H1 (cell line): ENCODE measurements around the gene MIOX. TPM values are rescaled to one million over a fixed set of nuclear protein-coding genes. Genes with fewer than 3 reads are reported as not detected.

ENCODE experiments used
- CTCF ChIA-PET: fragments of 300-600 bp; sonication (Branson Sonifier 250); formaldehyde crosslinking; loops from one replicate; lab custom pipeline; 2021; ENCODE audit not compliant: partially characterized antibody; lab: Charles Lee
- POLR2A ChIA-PET: fragments of 300-600 bp; sonication (Branson Sonifier 250); formaldehyde crosslinking; loops from one replicate; lab custom pipeline; 2021; ENCODE audit warnings: inconsistent platforms; ENCODE audit not compliant: partially characterized antibody; lab: Charles Lee
- DNase-seq, 2 experiments: peaks; one replicate each; pipeline versions ENCODE4 v3.0.0 to v3.0.0-alpha.2; 2010 to 2022; ENCODE audit warnings: low spot score in 2 of 2, low read depth in 1 of 2, mixed read lengths in 1 of 2
- FAIRE-seq: peaks from 2 replicates; lab custom pipeline; 2011; peaks lifted over from hg19 to GRCh38; lab: Jason Lieb, UNC
- H2AFZ ChIP-seq: 2 replicates; pipeline ENCODE4 v1.8.1; 2012; ENCODE audit warnings: low read length, inconsistent platforms
- H2AK5ac ChIP-seq: 2 replicates; pipeline ENCODE4 v1.6.1; 2013; ENCODE audit warnings: low read depth, low read length
- H2BK120ac ChIP-seq: replicated peaks from 2 replicates; pipeline ENCODE3; 2013; ENCODE audit warnings: low read depth, low read length, inconsistent platforms
- H2BK12ac ChIP-seq: 2 replicates; pipeline ENCODE4 v1.6.1; 2013; ENCODE audit warnings: low read depth, low read length
- H2BK15ac ChIP-seq: 2 replicates; pipeline ENCODE4 v1.6.1; 2013; ENCODE audit warnings: low read length
- H2BK20ac ChIP-seq: 2 replicates; pipeline ENCODE4 v1.6.1; 2013; ENCODE audit warnings: low read length
- H2BK5ac ChIP-seq: 2 replicates; pipeline ENCODE4 v1.6.1; 2013; ENCODE audit warnings: low read depth, low read length
- H3K14ac ChIP-seq: 2 replicates; pipeline ENCODE4 v1.6.1; 2013; ENCODE audit warnings: inconsistent platforms; ENCODE audit not compliant: insufficient read length
- H3K18ac ChIP-seq: 2 replicates; pipeline ENCODE4 v1.6.1; 2013; ENCODE audit warnings: low read length; ENCODE audit errors: extremely low read depth
- H3K23ac ChIP-seq: 2 replicates; pipeline ENCODE4 v1.6.1; 2013; ENCODE audit warnings: inconsistent platforms; ENCODE audit not compliant: insufficient read length
- H3K23me2 ChIP-seq: 2 replicates; pipeline ENCODE4 v1.6.1; 2013; ENCODE audit warnings: low read depth, low read length
- H3K27ac ChIP-seq: 2 replicates; pipeline ENCODE4 v1.6.1; 2011; ENCODE audit warnings: low read depth, low read length, inconsistent platforms
- H3K27me3 ChIP-seq, 4 experiments: replicated peaks in 1 of 4; 1 replicate in 1 of 4; 2 replicates in 3 of 4; pipeline versions ENCODE4 v1.6.1 to v1.8.1; 2011 to 2013; ENCODE audit warnings: low read length in 3 of 4, mild to moderate bottlenecking in 3 of 4, inconsistent platforms in 2 of 4, mixed read lengths in 2 of 4, moderate library complexity in 1 of 4; ENCODE audit not compliant: control insufficient read depth in 3 of 4, insufficient read depth in 3 of 4; ENCODE audit errors: extremely low read depth in 1 of 4
- H3K36me3 ChIP-seq, 4 experiments: 2 replicates each; pipeline versions ENCODE4 v1.6.1 to v1.8.1; 2011 to 2013; ENCODE audit warnings: mild to moderate bottlenecking in 4 of 4, low read length in 3 of 4, moderate library complexity in 2 of 4, control low read depth in 1 of 4, inconsistent platforms in 1 of 4; ENCODE audit not compliant: insufficient read depth in 4 of 4, control insufficient read depth in 2 of 4
- H3K4ac ChIP-seq: replicated peaks from 2 replicates; pipeline ENCODE3; 2013; ENCODE audit warnings: low read length, low read depth, mixed read lengths, inconsistent platforms; ENCODE audit not compliant: insufficient read length
- H3K4me1 ChIP-seq, 4 experiments: replicated peaks in 1 of 4; 1 replicate in 1 of 4; 2 replicates in 3 of 4; pipeline versions ENCODE4 v1.6.1 to v1.8.1; 2011 to 2013; ENCODE audit warnings: low read length in 3 of 4, inconsistent platforms in 2 of 4, mixed read lengths in 1 of 4; ENCODE audit not compliant: insufficient read depth in 4 of 4, control insufficient read depth in 3 of 4
- H3K4me2 ChIP-seq, 2 experiments: 2 replicates each; pipeline versions ENCODE4 v1.6.1 to v1.8.1; 2011 to 2013; ENCODE audit warnings: low read depth in 2 of 2, low read length in 2 of 2, control low read depth in 1 of 2, inconsistent platforms in 1 of 2, mild to moderate bottlenecking in 1 of 2; ENCODE audit not compliant: insufficient read depth in 1 of 2
- H3K4me3 ChIP-seq, 4 experiments: fragments of 200-600, 300-600 bp in 1 of 4; sonication (generic), shearing (Covaris generic), sonication (Bioruptor Twin) in 1 of 4; 2 replicates each; pipeline versions ENCODE4 v1.5.1 to v1.8.1; 2011 to 2016; ENCODE audit warnings: low read length in 4 of 4, low read depth in 3 of 4, control low read depth in 2 of 4, inconsistent platforms in 2 of 4, mild to moderate bottlenecking in 2 of 4, mixed read lengths in 1 of 4, moderate library complexity in 1 of 4; ENCODE audit not compliant: insufficient read depth in 2 of 4; ENCODE audit errors: extremely low read depth in 1 of 4
- H3K56ac ChIP-seq: replicated peaks from 2 replicates; pipeline ENCODE3; 2013; ENCODE audit warnings: low read depth, mild to moderate bottlenecking, mixed read lengths, low read length, inconsistent platforms; ENCODE audit not compliant: insufficient read length
- H3K79me1 ChIP-seq: 2 replicates; pipeline ENCODE4 v1.6.1; 2013; ENCODE audit warnings: low read depth, low read length, control low read depth
- H3K79me2 ChIP-seq, 2 experiments: 2 replicates each; pipeline versions ENCODE4 v1.6.1 to v1.8.1; 2012 to 2013; ENCODE audit warnings: low read length in 2 of 2, mild to moderate bottlenecking in 2 of 2, inconsistent platforms in 1 of 2; ENCODE audit not compliant: insufficient read depth in 2 of 2, control insufficient read depth in 1 of 2
- H3K9ac ChIP-seq, 4 experiments: replicated peaks in 1 of 4; 1 replicate in 1 of 4; 2 replicates in 3 of 4; pipeline versions ENCODE4 v1.6.1 to v1.8.1; 2011 to 2013; ENCODE audit warnings: low read depth in 3 of 4, low read length in 3 of 4, control low read depth in 2 of 4, mild to moderate bottlenecking in 2 of 4, moderate library complexity in 2 of 4, inconsistent platforms in 1 of 4; ENCODE audit errors: extremely low read depth in 1 of 4
- H3K9me3 ChIP-seq, 2 experiments: 2 replicates each; pipeline versions ENCODE4 v1.6.1 to v1.8.1; 2012 to 2013; ENCODE audit warnings: mild to moderate bottlenecking in 2 of 2, moderate library complexity in 2 of 2, control low read depth in 1 of 2, inconsistent platforms in 1 of 2, low read depth in 1 of 2, low read length in 1 of 2, mixed read lengths in 1 of 2; ENCODE audit not compliant: insufficient read depth in 2 of 2
- H4K20me1 ChIP-seq, 2 experiments: replicated peaks in 1 of 2; 2 replicates each; pipeline versions ENCODE3 to v1.8.1; 2011 to 2013; ENCODE audit warnings: inconsistent platforms in 2 of 2, low read length in 2 of 2, mild to moderate bottlenecking in 1 of 2; ENCODE audit not compliant: insufficient read depth in 2 of 2, control insufficient read depth in 1 of 2
- H4K5ac ChIP-seq: 2 replicates; pipeline ENCODE4 v1.6.1; 2013; ENCODE audit warnings: low read length, low read depth, mixed read lengths, inconsistent platforms; ENCODE audit not compliant: insufficient read length
- H4K8ac ChIP-seq: 2 replicates; pipeline ENCODE4 v1.8.0; 2013; ENCODE audit warnings: mild to moderate bottlenecking, moderate library complexity, low read length, inconsistent platforms; ENCODE audit not compliant: insufficient read depth; ENCODE audit errors: extremely low read depth
- H4K91ac ChIP-seq: replicated peaks from 2 replicates; pipeline ENCODE3; 2013; ENCODE audit warnings: low read length, mixed read lengths, inconsistent platforms; ENCODE audit not compliant: insufficient read length
- BACH1 ChIP-seq: IDR thresholded peaks from 2 replicates; pipeline ENCODE4 v1.6.1; 2012; ENCODE audit warnings: low read length, improper control_type of control experiment
- WGBS, 2 experiments: shearing (Covaris generic) in 1 of 2; methylation state at CpG; one replicate each; pipeline versions ENCODE4 v1.1.6 to v1.1.7; 2013 to 2015; ENCODE audit warnings: low lambda C conversion rate in 2 of 2, mixed read lengths in 2 of 2, inconsistent platforms in 1 of 2, low coverage in 1 of 2, missing lambda C conversion rate in 1 of 2; ENCODE audit not compliant: insufficient replicate concordance in 2 of 2, insufficient coverage in 1 of 2, insufficient read length in 1 of 2; ENCODE audit errors: extremely low coverage in 1 of 2, missing lambda C conversion rate in 1 of 2; 5-methylcytosine and 5-hydroxymethylcytosine counted together
- polyA plus RNA-seq, 7 experiments: library from polyadenylated mRNA; depleted of rRNA in 3 of 7; stranded (reverse) in 5 of 7; unstranded in 2 of 7; fragments of >200 nt in 5 of 7; fragments of 200-250 nt in 2 of 7; gene quantifications; 1 replicate in 5 of 7; 2 replicates in 1 of 7; 4 replicates in 1 of 7; pipeline versions ENCODE4 v1.2.1 to v1.2.3, GENCODE V29; 2011 to 2013; ENCODE audit warnings: missing spikeins in 2 of 7, mixed read lengths in 2 of 7
- total RNA-seq: library from RNA; stranded (reverse); fragmentation: NEBNext Ultra II Directional; extraction: Animal tissue kit (Norgen Biotek cat#: 25700); gene quantifications from 2 replicates; pipeline ENCODE4 v1.2.1, GENCODE V29; 2021

MIOX gene
- total and polyA plus RNA-seq, 2 of the 8 experiments (the other 6 are each of a cell fraction or from before 2014, with no cell fraction given) = 0.30 to 0.32 TPM

- no peak overlapping the region for H3K18ac ChIP-seq
- no peak overlapping the region for H3K27ac ChIP-seq
- no peak for DNase-seq
- no peak for TF ChIP-seq BACH1
- H2BK15ac ChIP-seq = no peak overlapping the region
- no peak overlapping the region for H3K56ac ChIP-seq
- no peak overlapping the region for H2BK12ac ChIP-seq
- no peak overlapping the region for H2BK20ac ChIP-seq
- no peak overlapping the region for H3K4me3 ChIP-seq
- peaks cover 10% of the 10 kb centered on the region; the same call in 1 of the 2 replicates for H3K79me1 ChIP-seq
- H3K4me1 ChIP-seq = no peaks in the 10 kb centered on the region
- no peak overlapping the region for H3K14ac ChIP-seq
- no peak overlapping the region for H3K9ac ChIP-seq
- no peak overlapping the region for H4K5ac ChIP-seq
- H2BK120ac ChIP-seq = no peak overlapping the region
- no peak overlapping the region for H3K4ac ChIP-seq
- no peak overlapping the region for H4K91ac ChIP-seq
- no peaks in the 10 kb centered on the region for H3K27me3 ChIP-seq
- FAIRE-seq = no peak
- CTCF ChIA-PET = interaction anchor here (0.6 to 1.0 kb wide), 4 partner anchors 8 to 73 kb away, joined by 3 to 4 read pairs (median 3); partner anchors contain the start of gene SCO2
- H3K23me2 ChIP-seq = no peaks in the 10 kb centered on the region
- WGBS, 2 experiments = 89% methylated on average over 16 of the region's 20 CpGs; no CpG with 5 or more reads in 1 of the 2 experiments
- H3K9me3 ChIP-seq = no peaks in the 10 kb centered on the region
- H4K8ac ChIP-seq = no peak overlapping the region
- no peak overlapping the region for H3K23ac ChIP-seq
- H2AFZ ChIP-seq = no peak overlapping the region
- no peak overlapping the region for H2BK5ac ChIP-seq
- no peak overlapping the region for H2AK5ac ChIP-seq
- no peak overlapping the region for H3K4me2 ChIP-seq
- POLR2A ChIA-PET = interaction anchor here (0.7 to 0.9 kb wide), 2 partner anchors 9 to 54 kb away, joined by 3 read pairs; no protein-coding TSS in a partner anchor
- peaks cover 10 to 23% of the 10 kb centered on the region in 2 experiments for H3K79me2 ChIP-seq
- H3K36me3 ChIP-seq = peaks cover 0 to 12% (median 10%) of the 10 kb centered on the region in 4 experiments; a peak in 5 of 8 replicates
- H4K20me1 ChIP-seq = peaks cover 9 to 15% of the 10 kb centered on the region in 2 experiments
These were observed 31.0 kb downstream of the MIOX start for GRCh38 chr22:50517495-50518260.
